Mammary epithelial cell (primary cell): Measurements from ENCODE around the gene WDR93.

Experiments
- EZH2 ChIP-seq: IDR thresholded peaks from 2 replicates; pipeline ENCODE4 v1.6.1; 2012; ENCODE audit warnings: low read length, inconsistent platforms, borderline replicate concordance
- TF ChIP-seq, protein P1 (sequence below), 2 donors: IDR thresholded peaks in 1 of 2; conservative IDR thresholded peaks in 1 of 2; 2 replicates each; pipeline ENCODE4 v1.5.1; 2011 to 2012; ENCODE audit warnings: inconsistent platforms in 2 of 2, low read length in 2 of 2, mild to moderate bottlenecking in 2 of 2, control low read depth in 1 of 2, low read depth in 1 of 2; ENCODE audit not compliant: insufficient read depth in 1 of 2; ENCODE audit errors: extremely low read depth in 1 of 2

DNA sequence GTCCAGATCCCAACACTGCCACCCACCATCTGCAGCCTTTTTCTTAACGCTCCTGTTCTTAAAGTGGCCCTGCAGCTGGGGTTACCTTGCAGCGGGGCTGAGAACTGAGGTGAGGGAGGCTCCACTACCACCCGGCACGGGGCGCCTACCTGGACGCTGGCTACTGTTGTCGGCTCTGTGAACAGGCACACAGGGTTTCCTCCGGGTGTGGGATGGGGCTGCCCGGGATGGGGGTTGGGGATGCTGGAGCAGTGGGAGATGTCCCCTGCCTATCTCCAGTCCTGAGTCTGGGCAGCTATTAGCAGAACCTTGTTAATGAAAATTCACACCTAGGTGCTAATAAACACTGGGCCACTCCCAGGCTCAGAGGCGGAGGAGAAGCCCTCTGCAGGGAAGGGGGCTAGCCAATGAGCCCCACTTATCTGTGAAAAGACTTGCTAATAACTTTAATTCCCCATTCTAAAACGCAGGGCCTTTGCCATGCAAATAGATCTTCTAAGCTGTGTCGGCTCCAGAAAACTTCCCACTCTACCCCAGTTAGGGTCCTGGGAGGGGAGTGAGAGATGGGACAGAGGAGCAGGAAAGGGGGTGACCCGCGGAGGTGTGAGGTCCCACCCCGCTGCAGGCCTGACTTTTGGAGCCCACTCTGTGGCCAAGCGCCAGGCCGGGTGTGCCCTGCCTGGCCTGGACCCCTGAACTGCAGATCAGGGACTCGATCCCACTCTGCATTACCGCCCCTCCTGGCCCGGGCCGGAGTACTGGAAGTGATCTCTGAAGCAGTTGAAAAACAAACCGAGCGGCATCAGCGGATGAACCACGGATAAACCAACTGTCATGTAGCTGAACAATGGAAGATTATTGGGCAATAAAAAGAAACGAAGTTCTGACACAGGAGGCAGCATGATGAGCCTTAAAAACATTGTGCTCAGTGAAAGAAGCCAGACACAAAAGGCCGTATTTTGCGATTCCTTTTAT is 57.4 kb downstream of the WDR93 start:
- TF ChIP-seq EZH2: no peak
- TF ChIP-seq, protein P1, sequence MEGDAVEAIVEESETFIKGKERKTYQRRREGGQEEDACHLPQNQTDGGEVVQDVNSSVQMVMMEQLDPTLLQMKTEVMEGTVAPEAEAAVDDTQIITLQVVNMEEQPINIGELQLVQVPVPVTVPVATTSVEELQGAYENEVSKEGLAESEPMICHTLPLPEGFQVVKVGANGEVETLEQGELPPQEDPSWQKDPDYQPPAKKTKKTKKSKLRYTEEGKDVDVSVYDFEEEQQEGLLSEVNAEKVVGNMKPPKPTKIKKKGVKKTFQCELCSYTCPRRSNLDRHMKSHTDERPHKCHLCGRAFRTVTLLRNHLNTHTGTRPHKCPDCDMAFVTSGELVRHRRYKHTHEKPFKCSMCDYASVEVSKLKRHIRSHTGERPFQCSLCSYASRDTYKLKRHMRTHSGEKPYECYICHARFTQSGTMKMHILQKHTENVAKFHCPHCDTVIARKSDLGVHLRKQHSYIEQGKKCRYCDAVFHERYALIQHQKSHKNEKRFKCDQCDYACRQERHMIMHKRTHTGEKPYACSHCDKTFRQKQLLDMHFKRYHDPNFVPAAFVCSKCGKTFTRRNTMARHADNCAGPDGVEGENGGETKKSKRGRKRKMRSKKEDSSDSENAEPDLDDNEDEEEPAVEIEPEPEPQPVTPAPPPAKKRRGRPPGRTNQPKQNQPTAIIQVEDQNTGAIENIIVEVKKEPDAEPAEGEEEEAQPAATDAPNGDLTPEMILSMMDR (conservative IDR thresholded peaks at IDR 0.05 in 1 of 2, IDR thresholded peaks at IDR 0.05 in 1 of 2; ENCODE audit: extremely low read depth in 1 of 2, insufficient read depth in 1 of 2, low read depth in 1 of 2, low read length in 2 of 2): no peak
